NCI-H446 treated with DMSO at 0.1 percent for 48 hours (cell line): ENCODE measurements around the gene UCP3.

Experiments used
- DNase-seq: peaks from one replicate; lab custom pipeline; 2025; lab: John Stamatoyannopoulos, UW

The UCP3 gene

DNA sequence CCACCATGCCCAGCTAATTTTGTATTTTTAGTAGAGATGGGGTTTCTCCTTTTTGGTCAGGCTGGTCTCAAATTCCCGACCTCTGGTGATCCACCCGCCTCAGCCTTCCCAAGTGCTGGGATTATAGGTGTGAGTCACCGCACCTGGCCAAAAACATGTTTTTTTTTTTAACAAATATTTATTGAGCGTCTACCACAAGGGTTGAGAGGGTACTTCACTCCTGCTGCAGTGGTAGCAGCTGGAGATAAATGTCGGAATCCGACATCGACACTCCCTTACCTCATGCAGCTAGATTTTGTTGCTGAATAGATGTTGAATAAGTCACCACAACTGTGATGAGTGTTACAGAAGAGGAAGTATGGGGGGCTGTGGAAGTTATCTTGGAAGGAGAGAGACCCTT is 57.1 kb downstream of the UCP3 start:
- no peak for DNase-seq

DNA sequence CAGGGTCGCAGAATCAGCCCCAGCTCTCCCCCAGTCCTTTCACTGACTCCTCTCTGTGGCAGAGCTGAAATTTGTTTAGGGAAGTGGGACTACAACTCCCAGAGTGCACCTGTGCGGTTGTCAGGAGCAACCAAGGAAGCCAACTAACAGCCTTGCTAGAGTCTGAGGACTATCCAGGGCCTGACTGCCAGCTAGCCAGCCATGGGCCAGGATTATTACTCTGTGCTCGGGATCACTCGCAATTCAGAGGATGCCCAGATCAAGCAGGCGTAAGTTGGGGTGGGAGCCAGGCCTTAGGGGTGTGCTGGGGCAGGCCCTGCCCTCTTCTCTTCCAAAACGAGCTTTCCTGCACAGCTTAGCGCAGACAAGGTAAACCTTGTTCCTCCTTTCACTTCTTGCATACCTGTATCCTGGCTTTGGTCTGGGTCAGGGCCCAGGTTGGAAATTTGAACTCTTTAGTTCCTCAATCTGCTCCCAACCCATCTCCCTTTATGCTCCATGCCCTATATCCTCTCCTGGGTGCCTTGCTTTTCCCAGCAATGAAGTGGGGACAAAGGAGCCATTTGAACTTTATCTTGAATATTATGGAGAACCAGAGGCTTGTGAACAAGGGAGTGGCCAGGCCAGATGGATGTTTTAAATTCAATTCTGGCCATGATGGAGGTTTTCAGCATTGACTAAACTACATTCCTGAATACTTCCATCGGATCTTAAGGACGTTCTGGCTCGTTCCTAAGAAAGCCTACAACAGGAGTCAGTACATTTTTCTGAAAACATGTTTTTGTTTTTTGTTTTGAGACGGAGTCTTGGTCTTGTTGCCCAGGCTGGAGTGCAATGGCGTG is 57.8 kb downstream of the UCP3 start, which contains the start of gene DNAJB13:
DNAJB13 (plus strand) TSS at position 158 of the 842 bp plus-strand sequence; CDS start at position 202, 44 bp downstream.
- DNase-seq: no peak
